SU-DHL-6 (cell line): ENCODE results near the gene NOVA2.

Experiments
- CTCF ChIP-seq: fragments of 200-600 bp; sonication (generic); IDR thresholded peaks from one replicate; pipeline ENCODE4 v1.5.1; 2017; ENCODE audit warnings: antibody characterized with exemption, mild to moderate bottlenecking, low read length, moderate library complexity; ENCODE audit not compliant: insufficient read depth, poor library complexity, severe bottlenecking
- EZH2phosphoT487 ChIP-seq: fragments of 200-600 bp; sonication (generic), shearing (Covaris generic); conservative IDR thresholded peaks from 2 replicates; pipeline ENCODE4 v1.6.1; 2018; ENCODE audit warnings: mild to moderate bottlenecking, antibody characterized with exemption, low read length, moderate library complexity, mixed read lengths

DNA sequence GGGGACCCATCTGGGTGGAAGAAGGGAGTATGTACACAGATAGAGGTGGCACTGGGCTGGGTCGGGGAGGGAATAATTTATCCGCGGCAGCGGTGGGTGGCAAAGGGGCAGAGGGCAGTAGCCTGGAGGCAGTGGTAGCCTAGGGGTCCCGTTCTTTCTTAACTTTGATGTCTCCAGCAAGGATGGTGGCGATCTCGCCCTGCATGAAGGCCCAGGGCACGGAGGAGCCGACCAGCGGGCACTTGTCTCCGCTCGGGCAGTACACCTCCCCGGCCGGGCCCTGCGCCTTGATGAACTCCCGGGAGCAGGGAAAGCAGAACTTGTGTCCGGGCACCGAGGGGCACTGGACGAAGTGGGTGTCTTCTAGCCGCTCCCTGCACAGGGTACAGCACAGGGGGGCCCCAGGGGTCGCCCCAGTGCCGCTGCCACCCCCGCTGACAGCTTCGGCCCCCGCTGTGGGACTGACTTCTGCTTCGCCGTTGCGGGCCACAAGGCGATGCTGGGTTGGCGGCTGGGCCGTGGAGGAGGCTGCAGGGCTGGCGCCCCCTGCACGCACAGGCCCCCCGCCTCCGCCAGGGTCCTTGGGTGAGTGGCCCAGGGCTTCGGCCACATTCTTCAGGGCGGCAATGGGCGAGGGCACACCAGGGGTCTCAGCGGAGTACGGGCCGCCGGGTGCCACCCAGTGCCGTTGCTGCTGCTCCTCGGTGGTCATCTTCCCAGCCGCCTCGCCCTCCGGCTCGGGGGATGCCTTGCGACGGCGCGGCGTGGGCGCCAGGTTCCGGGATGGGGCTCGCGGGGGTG, 89.6 kb downstream of the NOVA2 start:
- TF ChIP-seq EZH2phosphoT487 (no peak), CTCF (no peak)
